ENCODE measurements around the gene LECT2.

Gene LECT2

DNA sequence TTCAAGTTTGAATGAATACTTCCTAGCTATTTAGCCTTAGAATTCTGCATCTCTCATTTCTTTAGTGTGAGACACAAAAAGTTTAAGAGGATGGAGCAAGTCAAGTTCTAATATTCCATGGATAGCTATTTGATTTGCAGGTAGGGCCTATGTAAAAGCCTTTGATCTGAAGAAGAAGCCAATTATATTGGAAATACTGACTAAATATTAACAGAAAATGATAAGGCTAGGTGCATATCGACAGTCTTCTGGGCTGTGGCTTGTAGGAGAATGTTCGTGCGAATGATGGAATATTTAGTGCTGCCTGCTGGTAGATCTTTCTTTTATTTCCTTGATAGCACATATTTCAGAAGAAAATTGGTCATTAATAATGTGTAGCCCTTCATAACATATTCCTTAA lies at the start of gene LECT2:
Gene LECT2 (minus strand): TSS at position 85 of the 400 bp plus-strand sequence. CDS start 150 bp downstream, outside the sequence.
- DNase-seq = no peak

DNA sequence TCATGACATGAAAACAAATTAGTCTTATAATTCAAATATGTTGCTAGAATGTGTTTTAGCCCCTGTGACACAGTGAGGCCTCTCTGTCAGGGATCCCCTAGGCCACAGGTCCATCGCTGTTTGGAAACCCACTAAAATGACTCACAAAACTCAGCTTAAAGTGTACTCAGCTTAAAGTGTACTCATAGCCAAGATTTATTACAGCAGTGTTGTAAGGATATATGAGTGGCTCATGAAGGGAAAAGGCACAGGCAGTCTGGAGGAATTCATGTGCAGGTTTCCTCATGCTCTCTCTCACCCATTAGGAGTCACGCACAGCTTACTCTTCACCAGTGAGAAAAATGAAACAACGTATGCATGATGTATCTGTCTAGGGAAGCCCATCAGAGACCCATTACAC lies 49.7 kb upstream of the LECT2 start:
- no peak for DNase-seq

DNA sequence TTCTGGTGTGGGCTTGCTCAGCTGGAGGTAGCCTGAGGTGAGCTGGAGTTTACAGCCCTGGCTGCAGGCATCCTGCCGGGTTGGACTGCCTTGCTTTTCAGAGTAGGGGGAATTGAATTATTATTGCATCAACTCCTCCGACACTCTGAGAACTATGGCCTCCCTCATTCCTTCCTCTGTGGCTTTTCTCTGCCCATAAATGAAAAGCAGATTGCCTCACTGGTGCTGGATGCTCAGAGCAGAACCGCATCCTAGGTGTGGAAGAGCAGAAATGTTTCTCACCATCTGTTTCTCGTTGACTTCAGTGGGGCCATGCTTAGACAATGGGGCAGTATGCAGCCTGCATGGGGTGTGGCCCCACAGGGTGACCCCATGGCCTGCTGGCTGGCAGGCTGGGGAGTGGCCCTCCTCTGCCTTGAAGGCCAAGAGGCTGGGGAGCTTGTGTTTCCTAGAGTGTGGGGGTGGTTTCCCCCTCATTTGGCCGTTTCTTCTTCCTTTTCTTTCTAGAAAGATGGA lies 46.7 kb upstream of the LECT2 start:
- DNase-seq = no peak

DNA sequence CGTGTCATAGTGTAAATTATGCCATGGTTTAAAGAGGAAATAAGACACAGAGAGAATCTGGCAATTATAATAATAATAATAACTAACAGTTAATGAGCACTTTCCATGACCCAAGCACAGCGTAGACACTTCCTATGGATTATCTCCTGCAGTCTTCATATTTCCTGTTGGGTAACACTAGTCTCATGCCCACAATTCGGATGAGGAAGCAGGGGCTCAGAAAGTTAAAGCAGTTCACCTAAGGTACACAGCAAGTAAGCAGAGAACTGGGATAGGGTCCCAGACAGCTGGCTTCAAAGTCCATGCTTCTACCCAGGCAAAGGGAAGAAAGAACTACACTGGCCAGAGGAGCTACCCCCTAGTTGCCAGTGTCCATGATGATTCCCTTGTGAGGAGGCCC lies 46.1 kb upstream of the LECT2 start:
- no peak for DNase-seq

DNA sequence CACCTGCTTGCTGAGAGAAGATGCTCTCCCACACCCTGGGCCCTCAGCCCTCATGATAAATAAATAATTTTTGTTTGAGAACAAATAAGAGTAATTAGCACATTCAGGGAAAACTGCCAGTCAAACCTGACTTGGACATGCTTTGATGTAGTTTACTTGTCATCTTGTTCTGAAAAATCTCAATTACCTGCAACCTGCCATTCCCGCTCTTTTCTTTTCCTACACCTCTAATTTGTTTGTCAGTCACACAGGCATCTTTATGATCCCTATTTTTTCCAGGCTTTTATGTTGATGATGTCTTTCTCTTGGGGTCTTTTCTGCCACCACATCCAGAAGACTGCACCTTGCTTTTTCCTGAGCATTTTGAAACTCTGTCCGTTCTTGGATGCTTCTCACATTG lies 45.4 kb upstream of the LECT2 start:
- no peak for DNase-seq

DNA sequence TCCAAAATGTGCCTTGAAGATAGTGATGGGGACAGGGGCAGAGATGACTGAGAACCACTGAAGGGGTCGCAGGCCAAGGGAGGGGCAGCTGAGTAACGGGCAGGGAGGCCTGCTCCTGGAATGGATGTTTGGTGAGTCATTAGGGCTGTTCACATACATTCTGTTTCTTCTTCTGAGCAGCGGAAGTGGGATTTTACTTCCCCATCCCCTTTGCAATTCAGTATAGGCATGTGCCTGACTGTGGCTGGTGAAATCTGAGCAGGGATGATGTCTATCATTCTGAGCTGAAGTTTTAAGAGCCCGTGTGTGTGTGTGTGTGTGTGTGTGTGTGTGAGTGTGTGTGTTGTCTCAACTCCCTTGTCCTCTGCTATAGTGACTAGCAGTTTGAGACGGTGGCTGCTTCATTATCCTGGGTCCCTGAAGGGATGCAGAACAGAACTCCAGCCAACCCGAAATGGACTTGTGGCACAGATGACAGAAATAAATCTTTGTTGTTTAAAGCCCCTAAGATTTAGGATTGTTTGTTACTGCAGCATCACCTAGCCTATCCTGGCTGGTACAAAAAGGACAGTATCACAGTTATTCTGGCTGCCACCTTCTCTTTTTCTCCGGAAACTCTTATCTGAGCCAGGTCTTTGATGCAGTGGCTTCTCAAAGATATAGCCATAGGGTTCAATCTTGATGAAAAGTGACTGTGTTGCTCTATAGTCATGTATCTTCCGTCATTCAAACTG lies 44.8 kb upstream of the LECT2 start:
- DNase-seq = no peak

DNA sequence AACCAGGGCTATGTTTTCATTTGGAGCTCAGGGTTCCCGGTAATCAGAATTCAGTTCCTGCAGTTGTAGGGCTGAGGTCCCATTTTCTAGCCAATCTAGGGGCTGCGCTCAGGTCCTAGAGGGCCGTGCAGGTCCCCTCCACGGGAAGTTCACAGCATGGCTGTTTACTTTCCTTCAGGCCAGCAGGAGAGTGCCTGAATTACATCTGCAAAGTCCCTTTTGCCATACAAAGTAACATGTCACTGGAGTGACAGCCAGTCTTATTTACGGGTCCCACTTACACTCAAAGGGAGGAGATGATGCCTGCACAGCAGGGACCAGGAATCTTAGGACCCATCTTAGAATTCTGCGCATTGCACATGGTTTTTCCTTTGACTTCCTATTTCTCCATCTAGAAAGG lies 44.1 kb upstream of the LECT2 start:
- no peak for DNase-seq

DNA sequence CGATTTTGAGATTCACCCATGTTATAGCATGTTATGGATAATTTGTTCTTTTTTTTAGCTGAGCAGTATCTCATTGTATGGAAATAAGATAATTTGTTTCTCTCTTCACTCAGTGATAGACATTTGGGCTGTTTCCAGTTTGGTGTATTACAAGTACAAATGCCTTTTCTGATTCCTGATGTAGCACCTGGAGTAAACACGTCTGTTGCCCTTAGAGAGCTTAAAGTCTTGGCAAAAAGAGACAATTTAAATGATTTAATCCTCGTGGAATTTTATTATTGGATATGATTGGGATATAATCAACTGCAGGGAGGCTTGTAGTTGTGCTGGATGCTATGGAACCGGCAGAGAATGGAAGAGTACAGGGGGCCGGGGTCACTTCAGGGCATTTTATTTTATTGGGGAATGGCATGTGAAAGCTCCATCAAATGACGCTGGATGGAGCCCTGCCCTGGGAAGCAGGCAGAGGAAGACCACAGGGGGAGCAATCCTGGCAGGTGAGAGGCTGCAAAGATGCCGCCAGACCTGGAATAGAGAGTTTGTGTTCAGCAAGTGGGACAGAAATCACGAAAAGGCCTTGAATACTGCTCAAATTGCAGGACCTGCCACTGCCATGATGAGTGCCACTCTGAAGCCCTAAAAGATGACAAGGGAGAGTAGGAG lies 43.0 kb upstream of the LECT2 start:
- DNase-seq = no peak

DNA sequence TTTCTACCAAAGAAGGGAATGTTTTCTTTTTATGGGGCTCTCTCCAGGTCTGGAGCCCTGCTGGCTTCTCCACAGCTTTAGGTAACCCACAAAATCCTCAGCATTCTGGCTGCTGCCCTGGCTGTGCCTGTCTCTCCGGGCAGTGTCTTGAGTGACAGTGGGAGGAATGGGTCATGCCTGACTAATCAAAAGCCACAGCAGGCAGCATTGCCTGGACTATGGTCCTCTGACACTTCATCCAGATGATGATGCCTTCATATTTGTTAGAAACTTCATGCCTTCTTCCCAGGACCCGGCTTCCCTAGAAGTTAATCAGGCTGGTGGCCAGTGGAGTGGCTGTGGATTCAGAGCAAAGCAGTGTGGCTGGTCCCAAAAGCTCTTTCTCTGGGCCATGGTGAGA lies 41.8 kb upstream of the LECT2 start:
- DNase-seq = no peak

DNA sequence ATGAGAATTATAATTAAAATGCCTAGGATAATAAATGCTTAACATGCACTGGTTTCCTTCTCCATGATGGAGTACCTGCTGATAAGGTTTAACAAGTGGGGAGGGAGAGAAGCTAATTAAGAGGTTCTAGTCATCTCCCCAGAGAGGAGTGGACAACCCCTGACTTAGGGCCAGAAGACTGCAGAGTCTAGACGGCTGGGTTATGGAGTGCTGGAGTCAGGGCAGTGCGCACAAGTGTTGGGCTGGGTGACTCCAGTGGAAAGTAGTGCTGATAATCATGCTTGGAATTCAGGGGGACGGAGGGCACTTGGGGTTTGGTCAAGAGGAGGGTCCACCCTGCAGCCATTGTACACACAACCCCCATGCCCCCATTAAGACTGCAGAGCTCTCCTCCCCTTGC lies 41.2 kb upstream of the LECT2 start:
- DNase-seq = no peak

DNA sequence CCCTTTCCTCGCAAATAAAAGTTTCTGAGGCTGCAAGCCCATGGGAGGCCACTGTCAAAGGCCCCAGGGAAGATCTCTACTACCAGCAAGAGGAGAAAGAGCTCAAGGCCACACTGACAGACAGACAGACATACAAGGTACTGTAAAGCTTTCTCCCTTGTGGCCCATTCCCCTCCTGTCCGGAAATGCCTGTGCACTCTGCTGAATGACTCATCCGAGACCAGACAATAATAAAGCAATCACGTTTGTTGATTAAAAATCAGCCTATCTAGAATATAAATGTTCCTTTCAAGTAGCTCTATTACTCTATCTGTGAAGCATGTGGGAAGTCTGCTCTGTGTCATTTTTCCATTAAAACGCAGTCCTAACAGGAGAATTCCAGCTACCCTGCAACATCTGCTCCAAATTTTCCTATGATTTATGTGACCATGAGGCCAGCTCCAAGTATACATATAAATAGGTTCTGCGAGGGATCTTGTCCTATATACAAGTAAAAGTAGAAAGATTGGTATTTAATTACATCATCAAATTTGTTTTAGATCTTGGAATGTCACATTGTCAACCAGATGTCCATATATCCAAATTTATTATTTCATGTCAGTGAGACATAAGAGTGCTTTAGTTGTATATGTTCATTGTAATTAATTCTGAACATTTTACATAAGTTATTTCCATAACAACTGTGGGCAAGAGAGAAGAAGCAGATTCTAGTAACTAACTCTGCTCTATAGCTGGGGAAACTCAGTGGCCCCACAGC lies 39.3 kb upstream of the LECT2 start:
- no peak for DNase-seq

DNA sequence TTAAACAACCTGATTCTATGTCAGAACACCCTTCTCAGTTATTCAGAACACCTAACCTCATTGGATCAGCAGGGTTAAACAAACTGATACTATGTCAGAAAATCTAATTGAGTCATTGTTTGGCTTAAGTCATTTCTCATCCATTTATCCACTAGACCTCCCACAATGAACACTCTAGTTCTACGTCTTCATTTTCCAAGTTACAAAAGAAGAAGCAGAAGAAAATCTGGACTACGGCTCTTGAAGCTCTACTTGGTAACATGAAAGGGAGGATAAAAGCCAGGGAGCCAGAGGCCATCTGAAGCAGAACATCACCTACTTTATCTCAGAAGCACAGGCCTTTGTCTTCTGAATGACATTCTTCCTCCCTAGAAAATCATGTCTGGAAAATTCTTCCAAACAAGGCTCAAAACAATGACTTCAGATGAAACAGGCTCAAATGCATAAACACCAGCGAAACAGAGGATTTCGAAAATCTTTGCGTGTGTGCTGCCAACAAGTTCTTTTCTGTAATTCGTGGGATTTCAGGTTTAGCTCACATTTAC lies 38.6 kb upstream of the LECT2 start:
- DNase-seq = no peak

DNA sequence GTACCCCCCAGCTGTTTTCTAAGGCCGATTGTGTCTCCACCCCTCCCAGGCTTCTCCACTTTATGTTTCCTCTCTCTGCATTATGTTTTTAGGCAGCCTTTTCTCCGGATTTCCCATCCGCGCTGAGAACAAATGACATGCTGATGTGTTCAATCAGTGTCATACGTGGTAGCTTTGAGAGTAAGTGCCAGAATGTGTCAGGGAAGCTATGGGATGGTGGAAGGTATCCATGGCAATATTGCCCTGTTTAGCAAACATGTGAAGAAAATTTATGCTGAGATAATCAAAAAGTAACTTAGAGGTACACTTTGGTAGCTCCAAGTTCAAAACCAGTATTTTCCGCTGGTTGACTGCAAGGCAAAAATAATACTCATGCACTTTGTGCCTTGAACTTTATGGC lies 36.6 kb upstream of the LECT2 start:
- DNase-seq = no peak

DNA sequence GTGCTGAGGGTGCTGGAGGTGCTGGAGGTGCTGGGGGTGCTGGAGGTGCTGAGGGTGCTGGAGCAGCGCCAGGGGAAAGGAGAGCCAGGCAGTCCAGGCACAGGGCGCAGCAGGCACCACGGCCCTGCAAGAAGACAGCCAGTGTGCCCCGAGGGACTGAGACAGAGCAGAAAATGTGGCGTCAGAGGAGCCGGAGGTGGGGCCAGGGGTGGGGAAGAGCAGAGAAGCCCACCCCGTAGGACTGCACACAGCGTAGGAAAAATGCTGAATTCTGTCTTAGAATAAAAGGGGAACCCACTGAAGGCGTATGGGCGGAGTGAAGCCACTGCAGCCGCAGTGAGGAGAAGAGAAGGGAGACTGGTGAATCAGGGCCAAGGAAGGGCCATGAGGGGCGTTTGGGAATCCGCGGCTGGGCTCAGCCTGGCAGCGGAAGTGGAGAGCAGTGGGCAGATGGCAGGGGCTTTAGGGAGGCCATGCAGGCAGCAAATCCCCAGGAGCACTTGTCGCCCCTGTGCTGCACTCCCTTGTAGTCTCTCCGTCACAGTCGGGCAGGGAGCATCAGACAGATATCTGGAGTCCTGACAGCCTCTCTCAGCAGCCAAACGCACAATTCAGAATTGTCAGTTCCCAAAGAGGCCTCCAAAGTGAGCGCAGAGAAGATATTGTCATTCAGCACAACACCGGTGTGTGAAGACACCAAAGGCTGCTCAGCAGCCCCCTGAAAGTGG lies 35.9 kb upstream of the LECT2 start:
- no peak for DNase-seq

DNA sequence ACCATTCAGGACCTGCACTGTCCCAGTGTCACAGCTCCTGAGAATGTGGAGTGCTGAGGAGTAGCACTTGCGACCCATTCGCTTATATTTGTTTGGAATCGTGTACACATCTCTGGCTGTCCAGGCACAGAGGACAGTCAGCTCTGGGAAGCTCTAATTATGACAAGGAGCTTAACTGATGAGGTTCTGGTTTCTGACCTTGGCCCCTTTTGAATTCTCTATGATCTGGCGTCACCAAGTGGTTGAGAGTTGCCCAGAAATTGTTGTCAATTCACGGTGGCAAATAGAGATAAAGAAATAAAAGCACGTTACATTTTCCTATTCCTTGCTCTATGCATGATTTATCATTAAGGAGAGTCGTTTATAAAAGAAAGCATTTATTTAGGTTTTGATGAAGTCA lies 34.9 kb upstream of the LECT2 start:
- no peak for DNase-seq

DNA sequence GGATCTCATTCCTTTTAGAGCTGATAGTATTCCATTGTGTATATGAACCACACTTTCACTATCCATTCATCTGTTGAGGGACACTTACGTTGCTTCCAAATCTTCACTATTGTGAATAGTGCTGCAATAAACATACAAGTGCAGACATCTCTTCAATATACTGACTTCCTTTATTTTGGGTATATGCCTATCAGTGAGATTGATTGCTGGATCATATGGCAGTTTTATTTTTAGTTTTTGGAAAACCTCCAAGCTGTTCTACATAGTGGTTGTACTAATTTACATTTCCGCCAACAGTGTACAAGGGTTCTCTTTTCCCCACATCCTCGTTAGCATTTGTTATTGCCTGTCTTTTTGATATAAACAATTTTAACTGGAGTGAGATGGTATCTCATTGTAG lies 33.8 kb upstream of the LECT2 start:
- DNase-seq = no peak

DNA sequence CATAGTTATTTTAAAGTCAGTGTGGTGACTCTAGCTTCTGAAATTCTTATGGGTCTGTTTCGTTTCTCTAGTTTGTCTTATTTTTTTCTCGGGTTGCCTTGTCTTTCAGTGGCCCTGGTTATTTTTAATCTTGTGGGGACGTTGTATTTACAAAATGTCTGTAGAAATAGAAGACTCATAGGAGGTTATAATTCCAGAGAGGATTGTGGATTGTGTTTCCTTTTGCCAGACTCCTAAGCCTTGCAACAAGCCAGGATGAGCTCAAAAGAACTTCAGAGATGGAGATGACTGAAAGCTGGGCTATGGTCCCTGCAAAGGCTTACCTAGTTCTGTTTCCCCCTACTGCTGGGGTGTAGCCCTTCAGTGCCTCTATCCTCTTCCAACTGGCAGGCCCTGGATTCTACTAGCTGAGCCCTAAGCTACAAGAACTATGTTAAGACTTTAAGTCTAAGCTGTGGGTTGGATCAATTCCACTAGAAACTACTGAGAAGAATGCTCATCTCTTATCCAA lies 32.2 kb upstream of the LECT2 start:
- no peak for DNase-seq

DNA sequence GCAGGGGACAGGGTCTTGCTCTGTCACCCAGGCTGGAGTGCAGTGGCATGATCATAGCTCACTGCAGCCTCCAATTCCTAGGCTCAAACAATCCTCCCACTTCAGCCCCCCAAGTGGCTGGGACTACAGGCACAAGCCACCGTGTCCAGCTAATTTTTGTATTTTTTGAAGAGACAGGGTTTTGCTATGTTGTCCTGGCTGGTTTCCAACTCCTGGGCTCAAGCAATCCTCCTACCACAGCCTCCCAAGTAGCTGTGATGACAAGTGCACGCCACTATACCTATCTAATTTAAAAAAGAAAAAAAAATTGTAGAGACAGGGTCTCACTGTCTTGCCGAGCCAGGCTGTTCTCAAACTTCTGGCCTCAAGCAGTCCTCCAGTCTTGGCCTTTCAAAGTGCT lies 31.6 kb upstream of the LECT2 start:
- no peak for DNase-seq

DNA sequence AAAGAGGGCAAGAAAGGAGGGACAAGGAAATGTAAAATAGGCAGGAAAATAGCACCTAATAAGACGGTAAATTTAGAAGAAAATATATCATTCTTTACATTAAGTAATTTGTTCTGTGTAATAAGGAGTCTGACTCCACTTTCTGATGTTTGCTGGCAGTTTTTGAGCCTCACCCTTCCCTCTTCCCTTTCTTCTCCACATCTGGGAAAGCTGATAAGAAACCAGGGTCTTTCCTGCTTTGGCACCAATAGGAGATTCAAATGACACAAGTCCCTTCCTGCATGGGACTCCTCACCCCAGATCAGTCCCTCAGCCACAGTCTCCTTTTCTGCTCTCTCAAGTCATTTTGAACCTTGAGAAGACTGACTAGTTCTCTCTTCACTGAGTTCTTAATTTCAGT lies 31.2 kb upstream of the LECT2 start:
- no peak for DNase-seq

DNA sequence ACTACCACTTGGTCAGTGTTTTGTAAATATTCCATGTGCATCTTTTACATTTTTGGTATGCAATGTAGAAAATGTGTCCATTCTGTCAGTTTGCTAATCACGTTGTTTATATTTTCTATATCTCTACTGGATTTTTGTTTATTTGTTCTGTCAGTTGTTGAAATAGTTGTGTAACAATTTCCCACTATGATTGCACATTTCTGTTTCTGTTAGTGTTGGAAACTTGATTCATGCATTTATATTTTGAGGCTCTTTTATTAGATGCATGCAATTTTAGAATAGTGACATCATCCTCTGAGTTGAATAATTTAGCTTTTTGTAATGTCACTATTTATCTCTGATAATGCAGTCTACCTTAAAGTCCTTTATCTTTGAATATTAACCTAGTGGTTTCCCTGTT lies 25.8 kb upstream of the LECT2 start:
- DNase-seq = no peak

DNA sequence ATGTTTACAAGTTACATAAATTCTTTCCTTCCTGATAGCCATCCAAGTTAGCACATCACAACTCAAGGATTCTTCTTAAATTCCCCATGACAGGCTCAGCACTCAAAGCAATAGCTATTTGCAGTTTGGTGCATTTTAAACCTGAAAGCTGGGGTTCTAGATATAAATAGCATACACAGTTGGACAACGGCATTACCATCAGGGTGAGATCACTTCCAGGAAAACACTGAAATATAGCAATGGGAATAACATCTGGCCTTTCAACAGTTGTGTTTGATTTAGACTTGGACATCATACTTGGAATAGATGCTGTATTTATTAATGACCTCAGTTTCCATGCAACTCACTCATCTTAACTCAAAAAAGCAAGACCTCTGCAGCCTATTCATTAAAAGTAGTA lies 24.7 kb upstream of the LECT2 start:
- no peak for DNase-seq

DNA sequence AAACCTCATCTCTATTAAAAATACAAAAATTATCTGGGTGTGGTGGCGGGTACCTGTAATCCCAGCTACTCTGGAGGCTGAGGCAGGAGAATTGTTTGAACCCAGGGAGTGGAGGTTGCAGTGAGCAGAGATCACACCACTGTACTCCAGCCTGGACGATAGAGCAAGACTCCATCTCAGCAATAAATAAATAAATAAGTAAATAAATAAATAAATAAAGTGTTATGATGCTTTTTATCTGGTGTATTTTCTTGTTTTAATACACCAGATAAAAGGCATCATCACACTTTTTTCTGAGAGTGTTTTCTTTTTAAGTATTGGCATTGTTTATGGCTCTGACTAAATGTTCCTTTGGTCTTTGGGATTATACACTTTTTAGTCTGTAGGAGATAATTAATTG lies 24.2 kb upstream of the LECT2 start:
- no peak for DNase-seq

DNA sequence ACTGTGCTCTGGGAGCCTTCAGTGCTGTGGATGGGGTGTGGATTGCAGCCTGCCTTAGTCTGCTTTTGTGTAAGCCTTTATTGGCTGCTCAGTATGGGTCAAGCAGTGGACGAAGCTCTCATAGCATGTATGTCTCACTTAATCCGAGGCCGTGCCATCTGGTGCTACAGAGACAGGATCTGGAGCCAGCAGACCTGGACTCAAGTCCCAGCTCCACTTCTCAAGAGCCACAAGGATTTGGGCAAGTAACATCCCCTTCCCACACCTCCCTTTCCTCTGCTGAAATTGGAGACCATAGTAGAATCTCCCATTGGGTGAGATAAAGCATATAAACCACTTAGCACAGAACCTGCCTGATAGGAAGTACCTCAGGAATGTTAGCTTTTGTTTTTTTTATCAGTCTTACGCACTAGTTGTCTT lies 23.4 kb upstream of the LECT2 start:
- no peak for DNase-seq

All from NCI-H2029 (cell line).